ENCODE results near the gene CFAP300. TPM values are rescaled to one million over a fixed set of nuclear protein-coding genes. Genes with fewer than 3 reads are reported as not detected.

Gene CFAP300
- 1 to 10 TPM; 2.9 to 5.2 TPM for total RNA-seq
- 3.2 TPM for polyA plus RNA-seq (2013, experiment 1 of 2)
- polyA plus RNA-seq (2013, experiment 2 of 2): 4.7 TPM
- long read RNA-seq, experiment 1, partial matches to known transcripts: 1 of 3 reads
- long read RNA-seq, experiment 1, other reads (novel, unspliced or antisense): 2 of 3 reads
- long read RNA-seq, experiment 2, partial matches to known transcripts: 2 of 4 reads
- long read RNA-seq, experiment 2, other reads (novel, unspliced or antisense): 1 of 4 reads
- long read RNA-seq, experiment 3, transcript CFAP300-201 (7 exons, 2,193 nt): major isoform, 5 of 9 reads
- long read RNA-seq, experiment 3, partial matches to known transcripts: 3 of 9 reads
- long read RNA-seq, experiment 3, other reads (novel, unspliced or antisense): 1 of 9 reads
- long read RNA-seq, experiment 4, transcript CFAP300-201 (7 exons, 2,193 nt): major isoform, 13 of 22 reads
- long read RNA-seq, experiment 4, partial matches to known transcripts: 7 of 22 reads
- long read RNA-seq, experiment 4, other reads (novel, unspliced or antisense): 1 of 22 reads

- Histone ChIP-seq H3K9ac (ENCODE audit: extremely low read depth, low read length, poor library complexity, severe bottlenecking) (no peak within 1 kb of the TSS), H3K4me3 (ENCODE audit: low read length) (peak within 1 kb of the TSS; percentile 68), H3K9me3 (ENCODE audit: control insufficient read depth, low read length) (no peaks in the 10 kb centered on the region), H3K4me1 (ENCODE audit: control insufficient read depth, insufficient read depth, low read length) (no peaks in the 10 kb centered on the region), H3K27me3 (ENCODE audit: control insufficient read depth, insufficient read depth, low read length, poor library complexity, severe bottlenecking) (no peaks in the 10 kb centered on the region), H3K36me3 (ENCODE audit: control insufficient read depth, insufficient read depth, low read length) (no peaks in the 10 kb centered on the region), H3K27ac (ENCODE audit: low read depth, low read length) (peak within 1 kb of the TSS; percentile 66)
- no peaks in the 10 kb centered on the region for H3K4me1 Mint-ChIP-seq
- H3K4me3 Mint-ChIP-seq: peak within 1 kb of the TSS; percentile 68
- H3K36me3 Mint-ChIP-seq (ENCODE audit: low read depth): no peaks in the 10 kb centered on the region
- H3K27ac Mint-ChIP-seq: peak within 1 kb of the TSS; percentile 48
- H3K9me3 Mint-ChIP-seq: no peaks in the 10 kb centered on the region
- TF ChIP-seq CTCF (conservative IDR thresholded peaks at IDR 0.05): no peak
- 48 to 55% methylated on average over 25 to 45 of the region's 45 CpGs for WGBS, 2 experiments (ENCODE audit: insufficient coverage in 1 of 2, insufficient read length in 1 of 2)
- DNase-seq: peak; percentile 86
- peaks cover 16% of the 10 kb centered on the region for H3K27me3 Mint-ChIP-seq (ENCODE audit: insufficient read depth)
These were observed at the start of gene CFAP300 for GRCh38 chr11:102047305-102047924. Gene CFAP300, plus strand, starts transcription at chr11:102047437. Its CDS starts 34 bp downstream, at chr11:102047471.

- Histone ChIP-seq H3K27ac (ENCODE audit: low read depth, low read length) (no peak overlapping the region), H3K27me3 (ENCODE audit: control insufficient read depth, insufficient read depth, low read length, poor library complexity, severe bottlenecking) (no peaks in the 10 kb centered on the region), H3K9ac (ENCODE audit: extremely low read depth, low read length, poor library complexity, severe bottlenecking) (no peak overlapping the region), H3K9me3 (ENCODE audit: control insufficient read depth, low read length) (no peaks in the 10 kb centered on the region), H3K36me3 (ENCODE audit: control insufficient read depth, insufficient read depth, low read length) (no peaks in the 10 kb centered on the region), H3K4me3 (ENCODE audit: low read length) (no peak overlapping the region), H3K4me1 (ENCODE audit: control insufficient read depth, insufficient read depth, low read length) (no peaks in the 10 kb centered on the region)
- Mint-ChIP-seq H3K27ac (no peak overlapping the region), H3K9me3 (no peaks in the 10 kb centered on the region), H3K4me3 (no peak overlapping the region), H3K4me1 (no peaks in the 10 kb centered on the region), H3K27me3 (ENCODE audit: insufficient read depth) (no peaks in the 10 kb centered on the region), H3K36me3 (ENCODE audit: low read depth) (no peaks in the 10 kb centered on the region)
- no peak for DNase-seq
- WGBS, 2 experiments (ENCODE audit: insufficient coverage in 1 of 2, insufficient read length in 1 of 2): 93 to 100% methylated on average over 1 to 3 of the region's 3 CpGs
- TF ChIP-seq CTCF (conservative IDR thresholded peaks at IDR 0.05): no peak
These were observed 45.4 kb upstream of the CFAP300 start for GRCh38 chr11:102001657-102002338.

- Mint-ChIP-seq H3K36me3 (ENCODE audit: low read depth) (no peaks in the 10 kb centered on the region), H3K27me3 (ENCODE audit: insufficient read depth) (no peaks in the 10 kb centered on the region), H3K9me3 (no peaks in the 10 kb centered on the region), H3K4me1 (peaks cover 4% of the 10 kb centered on the region), H3K27ac (no peak overlapping the region), H3K4me3 (no peak overlapping the region)
- no peaks in the 10 kb centered on the region for H3K36me3 ChIP-seq (ENCODE audit: control insufficient read depth, insufficient read depth, low read length)
- no peak for DNase-seq
- no peaks in the 10 kb centered on the region for H3K27me3 ChIP-seq (ENCODE audit: control insufficient read depth, insufficient read depth, low read length, poor library complexity, severe bottlenecking)
- H3K9me3 ChIP-seq (ENCODE audit: control insufficient read depth, low read length): no peaks in the 10 kb centered on the region
- no peak for TF ChIP-seq CTCF (conservative IDR thresholded peaks at IDR 0.05)
- no peak overlapping the region for H3K4me3 ChIP-seq (ENCODE audit: low read length)
- H3K27ac ChIP-seq (ENCODE audit: low read depth, low read length): no peak overlapping the region
- no peaks in the 10 kb centered on the region for H3K4me1 ChIP-seq (ENCODE audit: control insufficient read depth, insufficient read depth, low read length)
- H3K9ac ChIP-seq (ENCODE audit: extremely low read depth, low read length, poor library complexity, severe bottlenecking): no peak overlapping the region
These were observed 43.0 kb upstream of the CFAP300 start for GRCh38 chr11:102004220-102004619.
